IPS-15b (cell line): ENCODE results near the gene RAB1B.

Experiments
- H3K27me3 ChIP-seq: one replicate; pipeline ENCODE4 v1.6.1; 2013; ENCODE audit warnings: low read length; ENCODE audit not compliant: control insufficient read depth, insufficient read depth
- H3K36me3 ChIP-seq: one replicate; pipeline ENCODE4 v1.6.1; 2013; ENCODE audit warnings: low read length; ENCODE audit not compliant: control insufficient read depth, insufficient read depth
- H3K4me1 ChIP-seq: one replicate; pipeline ENCODE4 v1.6.1; 2013; ENCODE audit warnings: mild to moderate bottlenecking, low read length; ENCODE audit not compliant: control insufficient read depth, insufficient read depth
- H3K4me3 ChIP-seq: one replicate; pipeline ENCODE4 v1.5.1; 2013; ENCODE audit warnings: low read depth, low read length
- H3K9ac ChIP-seq: one replicate; pipeline ENCODE4 v1.6.1; 2013; ENCODE audit warnings: low read depth, mild to moderate bottlenecking, low read length
- H3K9me3 ChIP-seq: one replicate; pipeline ENCODE4 v1.6.1; 2013; ENCODE audit warnings: mild to moderate bottlenecking, low read length; ENCODE audit not compliant: control insufficient read depth, insufficient read depth

RAB1B gene

DNA sequence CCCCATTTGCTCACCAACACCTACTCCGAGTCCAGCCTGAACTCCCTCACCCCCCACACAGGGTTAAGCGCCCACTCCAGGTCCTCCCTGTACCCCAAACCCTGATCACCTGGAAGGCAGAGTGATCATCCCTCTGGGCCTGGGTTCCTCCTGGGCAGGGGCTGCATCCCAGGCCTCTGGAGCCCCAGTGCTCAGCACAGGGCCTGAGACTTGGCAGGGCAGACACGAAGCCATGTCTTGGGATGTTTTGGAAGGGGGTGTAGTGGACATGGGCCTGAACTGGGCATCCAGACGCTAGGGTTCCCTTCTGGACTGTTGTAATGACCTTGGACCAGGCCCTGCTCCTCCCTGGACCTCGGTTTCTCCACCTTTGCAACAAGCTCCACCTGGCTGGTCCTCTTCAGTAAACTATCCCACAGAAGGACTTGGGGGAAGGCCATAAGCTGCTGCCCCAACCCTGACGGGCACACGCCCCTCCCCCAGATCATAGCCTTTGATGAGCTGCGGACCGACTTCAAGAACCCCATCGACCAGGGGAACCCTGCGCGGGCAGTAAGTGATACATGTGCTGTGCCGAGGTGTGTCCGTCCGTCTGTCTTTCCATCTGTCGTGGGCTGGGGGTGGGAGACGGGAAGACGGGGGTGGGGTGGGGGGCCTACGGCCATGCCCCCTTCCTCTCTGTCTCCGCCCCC lies 13.5 kb downstream of the RAB1B start:
- H3K4me1 ChIP-seq, result peaks cover 3% of the 10 kb centered on the region
- H3K36me3 ChIP-seq, result peaks cover 20% of the 10 kb centered on the region
- no peak overlapping the region for H3K9ac ChIP-seq
- peaks cover 2% of the 10 kb centered on the region for H3K27me3 ChIP-seq
- H3K4me3 ChIP-seq, result peak overlapping the region; percentile 1
- H3K9me3 ChIP-seq, result no peaks in the 10 kb centered on the region

DNA sequence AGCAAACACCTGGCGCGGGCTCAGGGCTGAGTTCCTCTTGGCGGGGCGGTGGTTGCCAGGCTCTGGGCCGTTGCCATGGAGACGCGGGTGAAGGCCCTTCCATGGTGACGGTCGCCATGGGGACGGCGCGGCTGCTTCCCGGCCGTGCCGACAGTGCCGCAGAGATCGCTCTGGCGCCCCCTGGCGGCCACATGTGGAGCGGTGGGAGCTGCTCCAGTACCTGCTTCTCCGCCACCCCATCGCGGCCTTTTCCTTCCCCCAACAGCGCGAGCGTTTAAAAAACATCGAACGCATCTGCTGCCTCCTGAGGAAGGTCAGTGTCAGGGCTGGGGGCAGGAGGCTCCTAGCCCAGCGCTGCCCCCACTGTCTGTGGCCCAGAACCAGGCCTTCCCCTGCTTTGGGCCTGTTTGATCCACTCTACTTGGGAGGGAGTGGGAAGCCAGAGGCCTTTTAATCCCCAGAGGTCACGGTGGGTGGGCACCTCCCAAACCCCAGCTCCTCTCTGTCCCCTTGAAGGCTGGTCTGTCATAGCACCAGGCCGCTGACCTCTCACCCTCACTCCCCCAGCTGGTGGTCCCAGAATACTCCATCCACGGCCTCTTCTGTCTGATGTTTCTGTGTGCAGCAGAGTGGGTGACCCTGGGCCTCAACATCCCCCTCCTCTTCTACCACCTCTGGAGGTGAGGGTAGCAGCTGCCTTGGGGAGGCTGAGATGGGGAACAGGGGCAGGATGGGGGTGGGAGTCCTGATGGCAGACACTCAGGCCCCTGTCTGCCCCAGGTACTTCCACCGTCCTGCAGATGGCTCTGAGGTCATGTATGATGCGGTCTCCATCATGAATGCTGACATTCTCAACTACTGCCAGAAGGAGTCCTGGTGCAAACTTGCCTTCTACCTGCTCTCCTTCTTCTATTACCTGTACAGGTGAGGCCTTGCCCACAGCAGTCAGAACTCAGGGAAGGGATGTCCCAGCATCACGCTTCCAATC lies 14.3 kb downstream of the RAB1B start:
- Histone ChIP-seq H3K36me3 (peaks cover 19% of the 10 kb centered on the region), H3K4me1 (peaks cover 3% of the 10 kb centered on the region), H3K9ac (no peak overlapping the region), H3K4me3 (no peak overlapping the region), H3K9me3 (no peaks in the 10 kb centered on the region), H3K27me3 (peaks cover 2% of the 10 kb centered on the region)

DNA sequence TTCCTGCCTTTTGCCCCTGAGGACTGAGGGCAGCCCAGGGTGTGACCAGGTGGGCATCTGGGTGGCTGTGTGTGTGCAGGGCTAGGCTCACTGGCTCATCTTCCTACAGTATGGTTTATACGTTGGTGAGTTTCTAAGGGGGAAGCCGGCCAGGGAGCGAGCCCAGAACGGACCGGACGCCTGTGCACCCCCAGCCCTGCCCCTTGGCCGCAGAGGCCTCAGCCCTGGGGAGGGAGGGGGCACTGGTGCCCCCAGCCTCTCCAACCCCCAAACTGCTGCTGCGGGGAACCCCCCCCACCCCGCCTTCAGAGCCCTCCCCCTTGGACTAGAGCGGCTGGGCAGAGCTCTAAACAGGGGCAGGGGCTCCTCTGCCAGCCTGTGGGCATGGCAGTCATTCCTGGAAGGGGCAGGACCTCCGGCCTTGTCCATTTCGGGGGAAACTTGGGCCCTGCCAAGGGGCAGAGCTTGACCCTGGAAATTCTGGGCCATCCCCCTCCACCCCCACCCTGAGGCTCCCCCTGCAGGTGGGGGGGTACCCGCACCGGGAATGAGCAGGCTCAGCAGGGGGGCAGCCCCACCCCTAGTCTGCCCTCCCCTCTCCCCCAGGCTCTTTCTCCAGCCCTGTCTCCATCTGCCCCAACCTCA lies 15.1 kb downstream of the RAB1B start:
- no peaks in the 10 kb centered on the region for H3K9me3 ChIP-seq
- H3K36me3 ChIP-seq, result peaks cover 18% of the 10 kb centered on the region
- no peak overlapping the region for H3K9ac ChIP-seq
- no peak overlapping the region for H3K4me3 ChIP-seq
- H3K27me3 ChIP-seq, result peaks cover 2% of the 10 kb centered on the region
- H3K4me1 ChIP-seq, result peaks cover 3% of the 10 kb centered on the region

DNA sequence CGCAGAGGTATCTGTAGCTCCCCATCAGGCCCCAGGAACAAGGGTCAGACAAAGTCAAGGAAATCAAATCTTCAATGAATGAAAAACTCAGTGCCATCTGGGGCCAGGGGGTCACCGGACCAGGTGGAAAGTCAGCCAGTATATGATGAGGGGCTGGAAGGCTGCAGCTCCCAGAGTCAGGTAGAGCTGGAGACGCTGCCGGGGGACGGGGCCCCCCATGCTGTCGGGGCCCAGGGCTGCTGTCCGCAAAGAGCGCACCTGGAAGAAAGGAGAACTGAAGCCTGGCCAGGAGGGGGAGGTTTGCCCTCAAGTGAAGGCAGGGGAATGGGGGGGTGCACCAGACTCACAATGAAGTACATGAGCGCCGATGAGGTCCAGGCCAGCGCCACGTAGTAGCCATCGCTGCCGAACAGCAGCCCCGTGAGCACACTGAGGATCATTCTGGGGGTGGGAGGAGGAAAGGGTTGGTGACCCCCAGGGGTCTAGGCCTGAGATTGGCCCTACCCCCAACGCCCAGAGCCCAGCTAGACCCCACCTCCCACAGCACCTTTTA lies 16.2 kb downstream of the RAB1B start:
- peaks cover 3% of the 10 kb centered on the region for H3K4me1 ChIP-seq
- no peaks in the 10 kb centered on the region for H3K9me3 ChIP-seq
- H3K4me3 ChIP-seq, result no peak overlapping the region
- no peak overlapping the region for H3K9ac ChIP-seq
- H3K27me3 ChIP-seq, result peaks cover 2% of the 10 kb centered on the region
- H3K36me3 ChIP-seq, result peaks cover 18% of the 10 kb centered on the region

DNA sequence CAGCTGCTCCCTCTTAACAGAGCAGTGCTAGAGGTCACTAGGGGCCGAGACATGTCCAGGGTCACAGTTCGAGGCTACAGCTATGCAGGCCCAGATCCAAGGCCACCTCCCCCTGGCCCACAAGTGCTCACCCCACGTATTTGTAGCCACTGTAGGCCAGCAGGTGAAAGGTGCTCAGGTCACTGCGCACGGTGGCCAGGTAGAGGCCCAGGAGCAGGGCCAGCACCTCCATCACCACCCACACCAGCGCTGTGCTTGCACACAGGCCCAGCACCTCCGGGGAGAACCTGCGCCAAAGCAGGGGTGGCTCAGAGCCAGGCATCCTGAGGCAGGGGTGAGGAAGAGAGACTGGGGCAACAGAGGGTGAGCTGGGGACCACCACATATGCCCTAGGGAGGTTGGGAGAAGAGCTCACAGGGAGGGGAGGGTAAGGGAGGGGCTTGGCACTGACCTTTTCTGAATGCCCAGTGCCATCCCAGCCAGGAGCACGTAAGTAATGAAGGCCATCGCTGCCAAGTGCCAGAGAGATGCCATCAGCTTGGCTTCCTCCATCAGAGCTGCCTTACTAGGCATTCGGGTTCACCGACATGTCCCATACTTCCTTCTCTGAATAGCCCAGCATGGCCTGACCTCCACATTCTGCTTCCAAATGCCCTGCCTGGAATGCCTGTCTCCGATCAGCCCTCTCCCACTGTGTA lies 17.0 kb downstream of the RAB1B start:
- Histone ChIP-seq H3K36me3 (peaks cover 18% of the 10 kb centered on the region), H3K27me3 (peaks cover 5% of the 10 kb centered on the region), H3K9ac (no peak overlapping the region), H3K4me3 (no peak overlapping the region), H3K9me3 (no peaks in the 10 kb centered on the region), H3K4me1 (peaks cover 3% of the 10 kb centered on the region)

DNA sequence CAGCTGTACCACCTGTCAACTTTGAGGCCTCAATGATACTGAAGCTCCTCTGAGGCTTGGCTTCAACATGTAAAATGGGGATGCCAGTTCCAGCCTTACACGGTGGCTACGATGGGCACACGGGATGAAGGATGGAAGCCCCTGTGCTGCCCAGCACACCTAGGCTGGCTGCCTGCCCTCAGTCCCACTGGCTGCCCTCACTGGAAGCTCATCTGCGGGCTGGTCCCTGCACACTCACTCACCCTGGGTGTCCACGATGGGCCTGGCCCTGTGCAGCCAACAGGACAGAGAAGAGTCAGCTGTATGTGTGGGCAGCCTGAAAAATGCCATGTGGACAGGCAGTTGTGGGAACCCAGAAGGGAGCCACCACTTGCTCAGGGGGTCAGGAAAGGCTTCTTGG lies 18.3 kb downstream of the RAB1B start:
- Histone ChIP-seq H3K36me3 (peaks cover 18% of the 10 kb centered on the region), H3K4me1 (peaks cover 3% of the 10 kb centered on the region), H3K9me3 (no peaks in the 10 kb centered on the region), H3K4me3 (no peak overlapping the region), H3K9ac (no peak overlapping the region), H3K27me3 (peaks cover 14% of the 10 kb centered on the region)

DNA sequence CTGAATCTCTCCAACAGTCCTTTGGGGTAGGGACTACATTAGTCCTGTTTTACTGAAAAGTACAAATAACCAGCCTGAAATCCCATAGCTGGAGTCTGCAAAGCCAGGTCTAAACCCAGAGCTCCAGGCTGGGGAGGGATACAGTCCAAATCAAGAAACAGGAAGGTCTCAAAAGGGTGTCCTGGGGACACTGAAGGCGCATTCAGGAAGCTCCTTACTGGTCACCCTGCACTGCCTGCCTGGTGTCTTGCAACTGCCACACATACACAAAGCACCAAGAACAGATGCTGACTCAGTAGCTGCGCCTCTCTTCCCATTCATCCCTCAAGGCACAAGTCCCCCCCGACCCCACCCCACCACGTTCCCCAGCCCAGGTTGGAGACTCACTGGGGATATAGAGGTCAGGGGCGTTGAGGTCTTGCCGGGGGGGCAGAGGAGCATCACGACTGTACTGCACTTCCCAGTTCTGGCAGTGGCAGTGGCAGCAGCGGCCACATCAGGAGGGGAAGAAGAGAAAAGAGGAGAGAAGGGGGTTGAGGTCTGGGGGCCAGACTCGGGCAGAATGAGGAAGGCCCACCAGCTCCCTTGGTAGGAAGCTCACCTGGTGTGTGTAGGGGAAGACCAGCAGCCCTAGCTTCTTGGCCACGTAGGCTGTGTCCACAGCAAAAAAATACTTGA lies 18.9 kb downstream of the RAB1B start:
- no peak overlapping the region for H3K9ac ChIP-seq
- H3K4me1 ChIP-seq, result peaks cover 3% of the 10 kb centered on the region
- H3K4me3 ChIP-seq, result peak overlapping the region; percentile 94
- peaks cover 14% of the 10 kb centered on the region for H3K27me3 ChIP-seq
- H3K9me3 ChIP-seq, result no peaks in the 10 kb centered on the region
- peaks cover 18% of the 10 kb centered on the region for H3K36me3 ChIP-seq

DNA sequence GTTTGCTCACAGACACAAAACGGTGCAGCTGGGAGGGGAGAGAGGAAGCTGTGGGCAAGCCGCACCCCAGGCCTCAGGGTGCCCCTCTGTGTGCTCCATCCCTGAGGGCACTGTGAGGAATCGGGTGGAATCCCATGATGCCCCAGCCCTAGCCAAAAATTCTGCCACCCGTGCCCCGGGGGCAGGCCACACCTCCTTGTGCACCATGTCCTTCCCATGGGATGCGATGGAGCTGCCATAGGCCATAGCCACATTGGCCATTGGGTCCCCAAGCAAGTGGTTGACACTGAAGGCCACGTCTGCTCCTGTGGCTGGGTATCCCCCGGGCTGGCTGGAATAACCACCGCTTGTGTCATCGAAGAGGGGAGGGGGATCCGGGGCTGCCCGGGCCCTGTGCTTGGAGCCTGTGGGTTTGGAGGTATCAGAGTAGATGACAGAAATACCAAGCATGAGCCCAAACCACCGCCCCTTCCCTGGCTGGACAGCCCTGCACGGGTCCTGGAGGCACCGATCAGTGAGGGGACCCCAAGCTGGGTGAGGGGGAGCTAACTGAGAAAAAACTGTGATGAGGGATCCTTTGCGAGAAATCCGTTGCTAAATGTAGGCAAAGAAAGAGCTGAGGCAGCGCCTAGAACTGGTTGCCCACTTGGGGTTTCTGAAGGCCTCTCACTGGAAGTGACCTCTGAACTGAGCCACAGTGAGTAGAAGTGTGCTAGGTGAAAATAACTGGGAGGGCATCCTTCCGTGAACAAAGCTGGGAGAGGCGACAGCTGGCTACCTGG lies 19.6 kb downstream of the RAB1B start:
- H3K4me3 ChIP-seq, result peak overlapping the region; percentile 94
- H3K4me1 ChIP-seq, result no peaks in the 10 kb centered on the region
- peaks cover 18% of the 10 kb centered on the region for H3K36me3 ChIP-seq
- H3K27me3 ChIP-seq, result peaks cover 22% of the 10 kb centered on the region
- H3K9me3 ChIP-seq, result no peaks in the 10 kb centered on the region
- peak overlapping the region; percentile 89 for H3K9ac ChIP-seq

DNA sequence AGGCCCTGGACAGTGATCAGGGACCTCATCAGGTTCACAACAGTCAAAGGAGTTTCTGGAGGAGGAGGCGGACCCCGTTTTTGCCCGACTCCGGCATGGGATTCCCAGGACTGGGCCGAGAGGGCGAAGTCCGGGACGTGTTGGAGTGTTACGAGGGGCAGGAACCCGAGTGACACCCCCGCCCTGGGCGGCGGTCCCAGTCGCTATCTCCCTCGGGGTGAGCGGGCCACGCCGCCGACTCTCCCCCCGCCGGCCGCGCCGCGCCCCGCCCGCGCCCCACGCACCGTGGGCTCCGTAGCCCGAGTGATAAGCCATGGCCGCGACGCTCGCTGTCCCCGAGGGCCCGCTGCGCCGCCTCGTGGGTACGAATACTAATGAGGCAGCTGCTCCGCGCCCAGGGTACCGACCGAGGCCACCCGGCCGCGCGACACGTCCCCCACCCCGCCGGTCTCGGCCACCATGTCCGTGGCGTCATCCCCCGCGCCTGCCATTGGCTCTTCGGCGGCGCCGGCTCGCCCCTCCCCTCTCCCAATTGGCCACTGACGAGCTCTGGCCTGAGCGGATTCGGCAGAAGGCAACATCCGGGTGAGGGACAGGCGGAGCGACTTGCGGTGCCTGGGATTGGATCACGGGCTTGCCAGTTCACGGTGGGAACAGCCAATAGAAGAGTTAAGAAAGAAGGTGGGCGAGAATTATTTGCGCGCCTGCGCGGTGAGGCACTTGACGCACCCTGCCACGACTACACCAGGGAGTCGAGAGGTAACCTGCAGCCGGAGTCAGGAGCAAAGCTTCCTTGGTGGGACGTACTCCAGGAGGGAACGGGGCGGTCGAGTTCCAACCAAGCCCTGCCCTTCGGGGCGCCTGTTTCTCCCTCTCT lies 20.5 kb downstream of the RAB1B start, which contains the start of gene YIF1A:
Gene YIF1A (minus strand): TSS at position 473 of the 877 bp plus-strand sequence. CDS start 158 bp downstream, at position 315.
- H3K4me1 ChIP-seq, result no peaks in the 10 kb centered on the region
- H3K9me3 ChIP-seq, result no peaks in the 10 kb centered on the region
- H3K36me3 ChIP-seq, result peaks cover 18% of the 10 kb centered on the region
- peaks cover 24% of the 10 kb centered on the region for H3K27me3 ChIP-seq
- peak within 1 kb of the TSS; percentile 89 for H3K9ac ChIP-seq
- H3K4me3 ChIP-seq, result peak within 1 kb of the TSS; percentile 94
